ENCODE data around the gene PSMB1.
A peak's percentile ranks its signal among the peaks of the same experiment; 100 is the strongest.

Gene PSMB1

DNA sequence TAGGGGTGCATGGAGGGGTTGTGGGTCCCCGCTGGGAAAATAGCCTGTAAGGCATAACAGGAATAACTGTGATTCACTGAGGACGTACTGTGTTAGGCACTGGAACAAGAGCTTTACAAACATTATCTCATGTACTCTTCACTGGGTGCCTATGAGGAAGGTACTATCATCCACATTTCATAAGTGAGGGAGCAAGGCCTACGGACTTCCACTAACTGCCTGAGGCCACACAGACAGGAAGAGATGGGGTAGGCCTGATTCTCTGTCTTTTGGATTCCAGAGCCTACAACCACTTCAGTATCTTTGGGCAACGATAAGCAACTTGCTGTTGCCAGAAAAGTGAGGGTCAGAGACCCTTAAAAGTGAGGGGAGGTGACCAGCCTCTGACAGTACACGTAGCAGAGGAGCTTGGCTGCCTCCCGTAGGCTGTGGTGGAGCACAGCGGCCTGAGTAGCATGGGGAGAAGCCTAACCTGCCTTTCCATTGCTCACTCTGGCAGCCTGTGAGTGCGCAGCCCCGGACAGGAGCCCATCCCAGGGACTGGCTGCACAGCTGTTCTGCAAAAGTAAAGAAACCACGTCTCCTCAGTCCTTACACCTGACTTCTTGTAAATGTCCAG, 30.4 kb downstream of the PSMB1 start:
- H2BK15ac ChIP-seq (ENCODE audit: low read depth, poor library complexity, severe bottlenecking), result no peak overlapping the region
- H3K27me3 ChIP-seq (ENCODE audit: control insufficient read depth in 1 of 2, insufficient read depth in 1 of 2, low read length in 2 of 2), result peaks cover 0 to 4% of the 10 kb centered on the region in 2 experiments
- no peak overlapping the region for H2BK12ac ChIP-seq (ENCODE audit: low read length in 2 of 2)
- H3K79me1 ChIP-seq (replicated peaks; ENCODE audit: low read length, poor library complexity, severe bottlenecking), result no peaks in the 10 kb centered on the region
- H4K8ac ChIP-seq (ENCODE audit: low read length), result no peak overlapping the region
- WGBS, result 79% methylated on average over 10 of the region's 10 CpGs
- no peak overlapping the region for H3K23ac ChIP-seq (ENCODE audit: low read length in 2 of 2)
- H3K36me3 ChIP-seq (ENCODE audit: control insufficient read depth in 1 of 2, insufficient read depth in 2 of 2, low read depth in 1 of 2, low read length in 2 of 2), result no peaks in the 10 kb centered on the region
- no peaks in the 10 kb centered on the region for H3K9me3 ChIP-seq (ENCODE audit: control insufficient read depth, low read length)
- no peak overlapping the region for H2AK5ac ChIP-seq (ENCODE audit: low read length, severe bottlenecking)
- peak overlapping the region in 1 of 2 experiments; percentile 44 for H3K14ac ChIP-seq (ENCODE audit: low read length in 2 of 2)
- H3K9ac ChIP-seq (ENCODE audit: low read length), result no peak overlapping the region
- H3K4me1 ChIP-seq (ENCODE audit: control insufficient read depth, insufficient read depth, low read depth, low read length), result no peaks in the 10 kb centered on the region
- no peak overlapping the region for H2AFZ ChIP-seq (ENCODE audit: low read depth, low read length)
- H3K4me2 ChIP-seq (ENCODE audit: low read length, poor library complexity, severe bottlenecking), result no peak overlapping the region
- H4K91ac ChIP-seq (ENCODE audit: low read length), result no peak overlapping the region
- H3K4ac ChIP-seq (ENCODE audit: low read depth in 1 of 2, low read length in 2 of 2), result no peak overlapping the region
- no peak overlapping the region for H2BK5ac ChIP-seq (ENCODE audit: low read depth, low read length, poor library complexity, severe bottlenecking)
- H3K18ac ChIP-seq (ENCODE audit: low read depth in 1 of 2, low read length in 2 of 2), result no peak overlapping the region
- peak; percentile 24 for DNase-seq
- no peak overlapping the region for H3K4me3 ChIP-seq (ENCODE audit: insufficient read depth in 1 of 2, low read depth in 1 of 2, low read length in 2 of 2)
- no peak overlapping the region for H2BK120ac ChIP-seq (ENCODE audit: low read depth, low read length)
- no peak overlapping the region for H3K27ac ChIP-seq (ENCODE audit: low read length, poor library complexity, severe bottlenecking)

DNA sequence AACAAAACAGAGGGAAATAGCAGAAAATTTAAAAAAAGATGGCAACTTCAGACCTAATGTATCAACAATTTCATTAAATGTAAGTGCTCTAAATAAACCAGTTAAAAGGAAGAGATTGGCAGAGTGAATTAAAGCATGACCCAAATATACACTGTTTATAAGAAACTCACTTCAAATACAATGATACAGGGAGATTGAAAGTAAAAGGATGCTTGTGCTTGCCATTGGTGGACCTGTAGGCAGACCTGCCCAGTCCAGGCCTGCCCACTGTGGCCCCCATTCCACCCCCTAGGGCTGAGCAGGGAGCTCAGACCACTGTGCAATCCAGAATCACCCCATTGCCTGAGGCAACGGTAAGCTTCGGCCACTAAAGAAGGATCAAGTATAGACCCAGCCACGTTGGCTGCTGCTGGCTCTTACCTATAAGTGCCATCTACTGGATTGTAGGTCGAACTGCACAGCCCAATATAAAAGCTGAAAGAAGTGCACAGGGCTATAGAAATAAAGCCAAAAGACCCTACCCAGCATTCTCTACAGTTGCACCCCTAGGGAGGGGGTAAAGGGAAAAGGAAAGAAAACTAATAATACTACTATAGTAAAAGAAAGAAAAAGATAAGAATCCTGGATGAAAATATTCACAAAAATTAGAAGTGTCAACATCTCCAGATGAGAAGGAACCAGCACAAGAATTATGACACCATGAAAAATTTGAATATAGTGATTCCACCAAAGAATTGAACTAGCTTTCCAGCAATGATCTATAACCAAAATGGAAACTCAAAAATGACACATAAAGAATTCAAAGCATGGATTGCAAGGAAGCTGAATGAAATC, 36.1 kb downstream of the PSMB1 start:
- H3K18ac ChIP-seq (ENCODE audit: low read depth in 1 of 2, low read length in 2 of 2), result no peak overlapping the region
- no peak overlapping the region for H2AK5ac ChIP-seq (ENCODE audit: low read length, severe bottlenecking)
- H3K79me1 ChIP-seq (replicated peaks; ENCODE audit: low read length, poor library complexity, severe bottlenecking), result no peaks in the 10 kb centered on the region
- peak; percentile 78 for DNase-seq
- peak overlapping the region; percentile 43 for H2AFZ ChIP-seq (ENCODE audit: low read depth, low read length)
- H3K4me1 ChIP-seq (ENCODE audit: control insufficient read depth, insufficient read depth, low read depth, low read length), result no peaks in the 10 kb centered on the region
- H3K4ac ChIP-seq (ENCODE audit: low read depth in 1 of 2, low read length in 2 of 2), result no peak overlapping the region
- H4K8ac ChIP-seq (ENCODE audit: low read length), result no peak overlapping the region
- no peak overlapping the region for H3K23ac ChIP-seq (ENCODE audit: low read length in 2 of 2)
- 8% methylated on average over 3 of the region's 4 CpGs for WGBS
- H2BK12ac ChIP-seq (ENCODE audit: low read length in 2 of 2), result no peak overlapping the region
- H3K36me3 ChIP-seq (ENCODE audit: control insufficient read depth in 1 of 2, insufficient read depth in 2 of 2, low read depth in 1 of 2, low read length in 2 of 2), result no peaks in the 10 kb centered on the region
- H3K14ac ChIP-seq (ENCODE audit: low read length in 2 of 2), result no peak overlapping the region
- no peak overlapping the region for H3K27ac ChIP-seq (ENCODE audit: low read length, poor library complexity, severe bottlenecking)
- H3K4me3 ChIP-seq (ENCODE audit: insufficient read depth in 1 of 2, low read depth in 1 of 2, low read length in 2 of 2), result peak overlapping the region in 1 of 2 experiments; percentile 14
- no peak overlapping the region for H2BK5ac ChIP-seq (ENCODE audit: low read depth, low read length, poor library complexity, severe bottlenecking)
- H2BK15ac ChIP-seq (ENCODE audit: low read depth, poor library complexity, severe bottlenecking), result no peak overlapping the region
- no peak overlapping the region for H2BK120ac ChIP-seq (ENCODE audit: low read depth, low read length)
- H3K9ac ChIP-seq (ENCODE audit: low read length), result peak overlapping the region; percentile 52
- H3K9me3 ChIP-seq (ENCODE audit: control insufficient read depth, low read length), result no peaks in the 10 kb centered on the region
- H3K4me2 ChIP-seq (ENCODE audit: low read length, poor library complexity, severe bottlenecking), result peak overlapping the region; percentile 3
- H3K27me3 ChIP-seq (ENCODE audit: control insufficient read depth in 1 of 2, insufficient read depth in 1 of 2, low read length in 2 of 2), result peaks cover 0 to 4% of the 10 kb centered on the region in 2 experiments
- no peak overlapping the region for H4K91ac ChIP-seq (ENCODE audit: low read length)

DNA sequence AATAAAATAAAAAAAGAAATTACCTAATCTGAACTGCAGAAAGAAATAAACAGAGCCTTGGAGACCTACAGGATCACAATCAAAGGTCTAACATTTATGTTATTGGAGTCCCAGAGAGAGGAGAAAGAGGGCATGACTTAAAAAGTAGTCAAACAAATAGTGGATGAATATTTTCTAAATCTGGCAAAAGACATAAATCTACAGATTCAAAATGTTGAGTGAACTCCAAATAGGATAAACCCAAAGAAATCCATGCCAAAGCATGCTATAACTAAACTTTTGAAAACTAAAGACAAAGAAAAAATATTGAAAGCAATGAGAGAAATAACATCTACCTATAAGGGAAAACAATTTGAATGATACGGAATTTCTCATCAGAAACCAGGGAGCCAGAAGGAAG, 38.2 kb downstream of the PSMB1 start:
- H3K4me1 ChIP-seq (ENCODE audit: control insufficient read depth, insufficient read depth, low read depth, low read length), result peaks cover 3% of the 10 kb centered on the region
- no peak overlapping the region for H2AFZ ChIP-seq (ENCODE audit: low read depth, low read length)
- WGBS, result no CpG with 5 or more reads among the region's 1 CpG
- H3K27me3 ChIP-seq (ENCODE audit: control insufficient read depth in 1 of 2, insufficient read depth in 1 of 2, low read length in 2 of 2), result peaks cover 0 to 10% of the 10 kb centered on the region in 2 experiments
- H3K4me3 ChIP-seq (ENCODE audit: insufficient read depth in 1 of 2, low read depth in 1 of 2, low read length in 2 of 2), result no peak overlapping the region
- no peaks in the 10 kb centered on the region for H3K9me3 ChIP-seq (ENCODE audit: control insufficient read depth, low read length)
- H3K18ac ChIP-seq (ENCODE audit: low read depth in 1 of 2, low read length in 2 of 2), result no peak overlapping the region
- H3K79me1 ChIP-seq (replicated peaks; ENCODE audit: low read length, poor library complexity, severe bottlenecking), result no peaks in the 10 kb centered on the region
- H3K23ac ChIP-seq (ENCODE audit: low read length in 2 of 2), result no peak overlapping the region
- no peak overlapping the region for H2BK120ac ChIP-seq (ENCODE audit: low read depth, low read length)
- no peak for DNase-seq
- no peak overlapping the region for H3K4ac ChIP-seq (ENCODE audit: low read depth in 1 of 2, low read length in 2 of 2)
- no peak overlapping the region for H2BK12ac ChIP-seq (ENCODE audit: low read length in 2 of 2)
- no peak overlapping the region for H3K27ac ChIP-seq (ENCODE audit: low read length, poor library complexity, severe bottlenecking)
- no peak overlapping the region for H3K9ac ChIP-seq (ENCODE audit: low read length)
- no peak overlapping the region for H2AK5ac ChIP-seq (ENCODE audit: low read length, severe bottlenecking)
- no peak overlapping the region for H3K4me2 ChIP-seq (ENCODE audit: low read length, poor library complexity, severe bottlenecking)
- H2BK15ac ChIP-seq (ENCODE audit: low read depth, poor library complexity, severe bottlenecking), result no peak overlapping the region
- H2BK5ac ChIP-seq (ENCODE audit: low read depth, low read length, poor library complexity, severe bottlenecking), result no peak overlapping the region
- no peak overlapping the region for H3K14ac ChIP-seq (ENCODE audit: low read length in 2 of 2)
- no peak overlapping the region for H4K8ac ChIP-seq (ENCODE audit: low read length)
- H4K91ac ChIP-seq (ENCODE audit: low read length), result no peak overlapping the region
- H3K36me3 ChIP-seq (ENCODE audit: control insufficient read depth in 1 of 2, insufficient read depth in 2 of 2, low read depth in 1 of 2, low read length in 2 of 2), result no peaks in the 10 kb centered on the region

DNA sequence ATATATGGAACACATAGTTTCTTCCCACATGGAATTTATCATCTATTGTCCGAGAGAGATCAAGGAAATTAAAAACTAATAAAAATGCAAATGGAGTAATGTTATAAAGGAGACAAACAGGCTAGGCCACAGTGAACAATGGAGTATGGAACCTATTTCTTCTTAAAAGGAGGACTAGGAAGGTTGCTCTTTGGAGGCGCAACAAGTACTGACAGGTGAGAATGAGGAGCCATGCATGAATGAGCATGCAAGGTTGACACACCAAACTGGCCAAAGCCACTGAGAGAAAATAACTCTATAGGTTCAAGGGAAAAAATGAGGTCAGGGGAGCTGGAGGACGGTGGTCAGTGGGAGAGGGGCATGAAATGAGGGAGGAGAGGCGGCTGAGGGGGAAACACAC, 40.9 kb downstream of the PSMB1 start:
- Histone ChIP-seq H3K4me2 (ENCODE audit: low read length, poor library complexity, severe bottlenecking) (no peak overlapping the region), H3K4me1 (ENCODE audit: control insufficient read depth, insufficient read depth, low read depth, low read length) (peaks cover 3% of the 10 kb centered on the region), H3K4ac (ENCODE audit: low read depth in 1 of 2, low read length in 2 of 2) (no peak overlapping the region), H2BK12ac (ENCODE audit: low read length in 2 of 2) (no peak overlapping the region), H3K14ac (ENCODE audit: low read length in 2 of 2) (no peak overlapping the region), H2AFZ (ENCODE audit: low read depth, low read length) (no peak overlapping the region), H3K79me1 (replicated peaks; ENCODE audit: low read length, poor library complexity, severe bottlenecking) (no peaks in the 10 kb centered on the region), H3K4me3 (ENCODE audit: insufficient read depth in 1 of 2, low read depth in 1 of 2, low read length in 2 of 2) (no peak overlapping the region), H3K27me3 (ENCODE audit: control insufficient read depth in 1 of 2, insufficient read depth in 1 of 2, low read length in 2 of 2) (peaks cover 0 to 10% of the 10 kb centered on the region in 2 experiments), H3K9me3 (ENCODE audit: control insufficient read depth, low read length) (no peaks in the 10 kb centered on the region), H2BK5ac (ENCODE audit: low read depth, low read length, poor library complexity, severe bottlenecking) (no peak overlapping the region), H4K8ac (ENCODE audit: low read length) (no peak overlapping the region), H2BK120ac (ENCODE audit: low read depth, low read length) (no peak overlapping the region), H4K91ac (ENCODE audit: low read length) (no peak overlapping the region), H3K36me3 (ENCODE audit: control insufficient read depth in 1 of 2, insufficient read depth in 2 of 2, low read depth in 1 of 2, low read length in 2 of 2) (no peaks in the 10 kb centered on the region), H3K23ac (ENCODE audit: low read length in 2 of 2) (no peak overlapping the region), H3K27ac (ENCODE audit: low read length, poor library complexity, severe bottlenecking) (no peak overlapping the region), H2BK15ac (ENCODE audit: low read depth, poor library complexity, severe bottlenecking) (no peak overlapping the region), H3K9ac (ENCODE audit: low read length) (no peak overlapping the region), H2AK5ac (ENCODE audit: low read length, severe bottlenecking) (no peak overlapping the region), H3K18ac (ENCODE audit: low read depth in 1 of 2, low read length in 2 of 2) (no peak overlapping the region)
- WGBS, result 92% methylated on average over 2 of the region's 4 CpGs
- no peak for DNase-seq
